ENCODE measurements around the gene BICDL2.

The BICDL2 gene

GRCh38 chr16:3047387-3047720 is 10.6 kb upstream of the BICDL2 start:
- no peak for DNase-seq (ENCODE audit: low read depth)

DNA sequence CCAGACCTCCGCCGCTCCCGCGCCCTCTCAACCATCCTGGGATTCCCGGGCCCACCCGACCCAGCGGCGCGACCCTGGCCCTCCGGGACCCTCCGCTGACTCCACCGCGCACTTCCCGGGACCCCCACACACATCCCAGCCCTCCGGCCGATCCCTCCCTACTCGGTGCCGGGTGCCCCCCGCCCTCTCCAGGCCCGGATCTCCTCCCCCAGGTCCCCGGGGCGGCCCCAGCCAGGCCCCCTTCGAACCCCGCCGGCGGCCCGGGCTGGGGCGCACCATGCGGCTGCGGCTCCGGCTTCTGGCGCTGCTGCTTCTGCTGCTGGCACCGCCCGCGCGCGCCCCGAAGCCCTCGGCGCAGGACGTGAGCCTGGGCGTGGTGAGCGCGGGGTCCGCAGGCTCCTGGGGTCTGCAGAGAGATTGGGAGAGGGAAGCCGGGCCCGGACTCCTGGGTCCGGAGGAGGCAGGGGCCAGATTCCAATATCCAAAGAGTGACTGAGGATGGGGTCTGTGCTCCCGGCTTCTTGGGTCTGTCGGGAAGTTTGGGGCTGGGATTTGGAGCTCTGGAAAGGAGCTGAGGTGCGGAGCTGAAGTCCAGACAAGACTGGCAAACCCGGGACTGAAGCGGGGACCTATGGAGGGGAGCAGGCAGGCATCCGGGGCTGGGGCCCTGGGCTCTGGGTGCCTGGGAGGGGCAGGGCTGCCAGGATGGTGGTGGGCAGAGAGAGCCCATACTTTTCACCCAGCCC is 10.1 kb upstream of the BICDL2 start:
- DNase-seq (ENCODE audit: low read depth): no peak

- DNase-seq (ENCODE audit: low read depth): no peak
Measured at GRCh38 chr16:3045758-3046640, 9.3 kb upstream of the BICDL2 start, which contains the start of gene MMP25. TSS of gene MMP25 (plus strand) at chr16:3046561. CDS start at chr16:3046918, 357 bp downstream.

DNA sequence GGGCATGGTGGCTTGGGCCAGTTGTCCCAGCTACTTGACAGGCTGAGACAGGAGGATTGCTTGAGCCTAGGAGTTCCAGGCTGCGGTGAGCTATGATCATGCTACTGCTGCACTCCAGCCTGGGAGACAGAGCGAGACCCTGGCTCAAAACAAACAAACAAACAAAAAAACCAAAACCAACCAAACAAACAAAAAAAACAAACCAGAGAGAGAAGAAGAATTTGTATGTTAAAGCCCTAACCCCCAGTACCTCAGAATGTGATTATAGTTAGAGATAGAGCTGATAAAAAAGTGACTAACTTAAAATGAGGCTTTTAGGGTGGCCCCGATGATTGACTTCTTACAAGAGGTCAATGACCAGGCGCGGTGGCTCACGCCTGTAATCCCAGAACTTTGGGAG is 8.0 kb upstream of the BICDL2 start:
- DNase-seq (ENCODE audit: low read depth): no peak

GRCh38 chr16:3042376-3042775 is 5.6 kb upstream of the BICDL2 start:
- DNase-seq (ENCODE audit: low read depth): no peak

- DNase-seq (ENCODE audit: low read depth): no peak
Measured at GRCh38 chr16:3038896-3039295, 2.2 kb upstream of the BICDL2 start.

DNA sequence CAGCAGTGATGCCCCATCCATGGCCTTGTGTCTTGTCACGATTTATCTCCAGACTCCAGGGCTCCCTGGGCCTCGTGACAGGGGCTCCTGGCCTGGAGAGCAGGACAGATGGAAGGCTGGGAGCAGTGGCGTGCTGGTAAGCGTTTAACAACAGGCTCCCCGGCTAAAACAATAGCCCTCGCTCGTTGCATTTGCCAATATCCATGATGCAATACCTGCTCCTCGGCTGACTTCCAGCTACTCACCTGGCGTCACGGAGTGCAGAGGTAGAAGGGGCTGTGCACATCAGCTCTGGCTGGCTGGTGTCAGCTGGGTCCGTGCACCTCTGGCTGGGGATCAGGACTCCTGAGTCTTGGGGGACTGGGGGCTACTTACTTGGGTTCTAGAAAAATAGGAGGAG is 1.5 kb upstream of the BICDL2 start:
- DNase-seq (ENCODE audit: low read depth): no peak

- no peak for DNase-seq (ENCODE audit: low read depth)
Measured at GRCh38 chr16:3035972-3036725, 595 bp downstream of the BICDL2 start.

GRCh38 chr16:3035289-3035971 is 1.3 kb downstream of the BICDL2 start:
- DNase-seq (ENCODE audit: low read depth): no peak

DNA sequence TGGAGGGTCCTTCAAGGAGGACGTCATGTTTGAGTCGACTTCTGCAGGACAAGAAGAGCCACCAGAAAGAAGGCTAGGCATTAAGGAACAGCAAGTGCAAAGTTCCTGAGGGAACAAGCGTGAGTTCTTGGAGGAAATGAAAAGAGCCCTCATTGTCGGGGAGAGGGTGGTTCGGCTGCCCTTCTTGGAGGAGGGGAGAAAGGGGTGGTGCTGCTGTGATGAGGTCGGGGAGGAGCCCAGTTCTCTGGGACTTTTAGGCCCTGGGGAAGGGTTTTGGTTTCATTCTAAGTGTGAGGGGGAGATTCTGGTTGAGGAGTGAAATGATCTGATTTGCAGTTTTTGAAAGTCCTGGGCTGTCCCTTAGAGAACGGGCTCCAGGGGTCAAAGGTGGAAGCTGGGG is 4.1 kb downstream of the BICDL2 start:
- no peak for DNase-seq (ENCODE audit: low read depth)

- no peak for DNase-seq (ENCODE audit: low read depth)
Measured at GRCh38 chr16:3030222-3031212, 6.2 kb downstream of the BICDL2 start.

- DNase-seq (ENCODE audit: low read depth): no peak
Measured at GRCh38 chr16:3029491-3030221, 7.1 kb downstream of the BICDL2 start.

- DNase-seq (ENCODE audit: low read depth): no peak
Measured at GRCh38 chr16:3028716-3029319, 7.9 kb downstream of the BICDL2 start.

DNA sequence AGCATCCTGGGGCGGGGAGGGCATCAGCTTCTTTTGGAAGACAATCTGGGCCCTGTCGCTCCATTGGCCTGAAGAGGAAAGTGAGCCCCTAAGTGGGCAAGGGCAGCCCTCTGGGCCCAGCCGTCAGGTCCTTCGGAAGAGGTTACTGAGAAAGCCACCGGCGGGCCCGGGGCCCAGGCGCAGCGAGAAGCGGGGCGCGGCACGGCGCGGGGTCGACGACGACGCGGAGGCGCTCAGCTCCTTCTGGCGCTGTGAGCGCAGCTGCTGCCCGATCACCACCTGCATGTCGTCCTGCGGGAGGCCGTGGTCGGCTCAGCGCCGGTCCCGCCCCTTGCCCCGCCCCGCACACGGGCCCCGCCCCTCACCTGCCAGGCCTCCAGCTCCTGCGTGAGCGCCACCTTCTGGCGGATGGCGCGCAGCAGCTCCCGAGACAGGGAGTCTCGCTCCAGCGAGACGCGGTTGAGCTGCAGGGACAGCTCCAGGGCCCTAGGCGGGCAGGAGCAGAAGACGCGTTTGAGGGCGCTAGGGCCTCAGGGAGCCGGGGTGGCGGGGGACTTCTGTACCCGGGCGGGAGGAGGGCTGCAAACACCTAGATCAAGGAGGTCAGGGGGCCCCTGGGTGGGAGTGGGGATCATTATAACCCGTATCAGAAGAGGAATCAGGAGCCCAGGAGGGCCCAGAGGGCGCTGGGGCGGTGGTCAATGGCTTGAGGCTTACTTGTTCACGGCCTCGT is 8.6 kb downstream of the BICDL2 start:
- DNase-seq (ENCODE audit: low read depth): no peak

- no peak for DNase-seq (ENCODE audit: low read depth)
Measured at GRCh38 chr16:3027489-3027795, 9.3 kb downstream of the BICDL2 start.

GRCh38 chr16:3026609-3027488 is 9.9 kb downstream of the BICDL2 start:
- no peak for DNase-seq (ENCODE audit: low read depth)

DNA sequence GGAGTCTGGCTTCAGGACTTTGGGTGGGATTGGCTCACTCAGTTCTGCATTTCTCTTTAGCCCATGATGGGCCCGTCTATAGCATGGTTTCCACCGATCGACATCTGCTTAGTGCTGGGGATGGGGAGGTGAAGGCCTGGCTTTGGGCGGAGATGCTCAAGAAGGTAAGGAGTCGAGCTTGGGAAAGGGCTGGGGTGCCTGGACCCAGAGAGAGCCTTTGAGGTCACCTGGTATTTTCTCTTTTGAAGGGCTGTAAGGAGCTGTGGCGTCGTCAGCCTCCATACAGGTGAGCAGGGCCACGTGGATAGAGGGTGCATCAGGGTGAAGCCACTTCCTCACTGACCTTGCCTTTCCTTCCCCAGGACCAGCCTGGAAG is 10.8 kb downstream of the BICDL2 start:
- DNase-seq (ENCODE audit: low read depth): no peak
